ENCODE results near the gene LGI2. TPM values are rescaled to one million over a fixed set of nuclear protein-coding genes. Genes with fewer than 3 reads are reported as not detected.
"Not testable (repeated sequence)": the region's sequence is repeated elsewhere in the genome, so short reads cannot be mapped to it uniquely, and the experiment has no call there.

The LGI2 gene
- 10 to 100 TPM in 2 of 10 donors, 1 to 10 TPM in 8; 3.0 to 14.2 (median 4.2) TPM for polyA plus RNA-seq (ENCODE audit: insufficient read length in 10 of 10)
- long read RNA-seq, donor 1, full-length matches to known transcripts, result 2 of 2 reads
- long read RNA-seq, donor 1, partial matches to known transcripts, result 0 of 2 reads
- long read RNA-seq, donor 1, other reads (novel, unspliced or antisense), result 0 of 2 reads
- long read RNA-seq, donor 2, full-length matches to known transcripts, result 3 of 3 reads
- long read RNA-seq, donor 2, partial matches to known transcripts, result 0 of 3 reads
- long read RNA-seq, donor 2, other reads (novel, unspliced or antisense), result 0 of 3 reads
- long read RNA-seq, donor 3, result 0 reads
- long read RNA-seq, donor 4, full-length matches to known transcripts, result 1 of 1 reads
- long read RNA-seq, donor 4, partial matches to known transcripts, result 0 of 1 reads
- long read RNA-seq, donor 4, other reads (novel, unspliced or antisense), result 0 of 1 reads
- long read RNA-seq, donor 5, full-length matches to known transcripts, result 6 of 6 reads
- long read RNA-seq, donor 5, partial matches to known transcripts, result 0 of 6 reads
- long read RNA-seq, donor 5, other reads (novel, unspliced or antisense), result 0 of 6 reads
- long read RNA-seq, donor 6, full-length matches to known transcripts, result 1 of 1 reads
- long read RNA-seq, donor 6, partial matches to known transcripts, result 0 of 1 reads
- long read RNA-seq, donor 6, other reads (novel, unspliced or antisense), result 0 of 1 reads
- long read RNA-seq, donor 7, full-length matches to known transcripts, result 11 of 11 reads
- long read RNA-seq, donor 7, partial matches to known transcripts, result 0 of 11 reads
- long read RNA-seq, donor 7, other reads (novel, unspliced or antisense), result 0 of 11 reads
- long read RNA-seq, donor 8, full-length matches to known transcripts, result 1 of 1 reads
- long read RNA-seq, donor 8, partial matches to known transcripts, result 0 of 1 reads
- long read RNA-seq, donor 8, other reads (novel, unspliced or antisense), result 0 of 1 reads
- long read RNA-seq, donor 9, result 0 reads

- DNase-seq, result peak in 2 of 3 donors; percentile 24 to 60
Observed at GRCh38 chr4:25030277-25031076, at the start of gene LGI2. Gene LGI2, minus strand, starts transcription at chr4:25030946. Its CDS starts 253 bp downstream, at chr4:25030693.

DNA sequence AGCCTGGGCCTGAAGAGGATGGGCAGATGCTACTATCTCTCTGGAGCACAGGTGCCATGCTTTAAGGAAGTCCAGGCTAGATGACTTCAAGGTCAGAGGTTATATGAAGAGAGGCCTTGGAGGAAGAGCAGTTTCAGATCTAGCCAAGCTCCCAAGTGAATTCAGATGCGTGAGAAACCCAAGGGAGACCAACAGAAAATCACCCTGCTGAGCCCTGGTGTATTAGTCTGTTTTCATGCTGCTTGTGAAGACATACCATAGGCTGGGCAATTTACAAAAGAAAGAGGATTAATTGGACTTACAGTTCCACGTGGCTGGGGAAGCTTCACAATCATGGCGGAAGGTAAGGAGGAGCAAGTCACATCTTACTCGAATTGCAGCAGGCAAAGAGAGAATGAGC lies 47.8 kb upstream of the LGI2 start:
- no peak for DNase-seq

GRCh38 chr4:25076625-25077398 lies 46.1 kb upstream of the LGI2 start:
- peak in 1 of 3 donors; percentile 59 for DNase-seq

- no peak for DNase-seq
Observed at GRCh38 chr4:25075851-25076250, 45.1 kb upstream of the LGI2 start.

DNA sequence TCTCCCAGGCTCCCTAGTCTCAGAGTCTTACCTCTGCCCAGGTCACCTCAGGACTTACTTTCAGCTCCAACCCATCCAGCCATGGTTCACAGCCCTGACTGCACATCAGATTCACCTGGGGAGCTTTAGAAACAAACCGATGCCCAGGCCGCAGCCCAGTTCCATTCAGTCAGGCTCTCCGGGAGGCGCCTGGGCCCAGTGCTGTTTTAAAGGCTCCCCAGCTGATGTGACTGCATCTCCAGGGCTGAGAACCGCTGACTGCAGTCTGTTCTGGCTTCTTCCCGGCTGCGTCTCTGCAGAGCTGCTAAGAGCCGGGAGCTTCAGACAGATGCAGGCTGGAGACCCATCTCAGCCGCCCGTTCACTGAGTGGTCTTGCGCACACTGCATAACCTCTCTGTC lies 44.4 kb upstream of the LGI2 start:
- DNase-seq, result peak in 1 of 3 donors; percentile 14

DNA sequence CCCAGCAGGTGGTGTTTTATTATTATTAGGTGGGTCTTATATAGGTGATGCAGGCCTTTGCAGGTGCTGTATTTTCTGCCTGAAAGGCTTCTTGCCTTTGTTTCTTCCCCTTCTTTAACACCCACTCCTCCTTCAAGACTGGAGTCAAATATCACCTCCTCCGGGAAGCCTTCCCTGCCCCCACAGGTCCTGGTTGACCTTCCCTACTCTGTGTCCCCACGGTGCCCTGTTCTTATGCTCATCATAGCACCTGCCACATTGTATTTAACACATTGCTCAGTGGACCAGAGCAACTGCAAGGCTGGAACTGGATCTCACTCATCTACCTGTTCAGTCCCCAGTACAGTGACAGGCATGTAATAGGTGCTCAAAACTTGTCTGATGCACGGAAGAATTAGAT lies 39.8 kb upstream of the LGI2 start:
- no peak for DNase-seq

DNA sequence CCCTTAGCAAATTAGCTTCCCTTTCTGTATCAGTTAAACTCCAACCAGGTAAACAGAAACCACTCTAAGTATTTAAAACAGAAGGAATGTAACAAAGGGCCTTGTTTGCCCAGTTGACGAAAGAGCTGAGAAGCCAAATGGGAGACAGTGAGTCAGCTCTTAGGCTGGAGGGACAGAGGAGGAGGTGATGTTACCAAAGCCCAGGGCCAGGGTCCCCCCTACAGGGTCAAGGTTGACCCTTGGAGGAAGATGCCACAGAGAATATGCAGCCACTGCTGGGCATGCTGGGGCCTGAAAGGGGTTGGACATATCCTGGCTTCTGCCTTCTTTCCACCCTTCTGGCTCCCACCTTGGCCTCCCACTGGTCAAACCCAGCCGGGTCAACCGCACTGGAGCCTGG lies 38.3 kb upstream of the LGI2 start:
- DNase-seq, result no peak

DNA sequence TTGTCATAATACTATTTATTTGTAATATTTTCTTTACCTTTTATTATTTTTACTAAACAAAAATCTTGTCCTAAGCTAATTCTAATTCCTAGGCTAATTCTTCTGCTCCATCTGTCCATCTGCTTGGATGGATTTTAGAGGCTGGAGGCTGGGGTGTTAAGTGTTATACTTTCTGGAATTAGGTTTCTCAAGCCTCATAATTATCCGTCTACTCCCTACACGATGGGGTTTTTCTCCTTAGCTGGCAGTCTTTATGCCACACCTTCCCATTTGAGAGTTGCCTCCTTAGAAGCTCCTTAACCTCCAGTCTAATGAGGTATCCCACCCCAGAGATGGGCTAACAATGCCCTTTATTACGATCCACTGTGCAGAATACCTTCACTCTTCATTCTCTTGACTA lies 37.6 kb upstream of the LGI2 start:
- DNase-seq, result no peak

DNA sequence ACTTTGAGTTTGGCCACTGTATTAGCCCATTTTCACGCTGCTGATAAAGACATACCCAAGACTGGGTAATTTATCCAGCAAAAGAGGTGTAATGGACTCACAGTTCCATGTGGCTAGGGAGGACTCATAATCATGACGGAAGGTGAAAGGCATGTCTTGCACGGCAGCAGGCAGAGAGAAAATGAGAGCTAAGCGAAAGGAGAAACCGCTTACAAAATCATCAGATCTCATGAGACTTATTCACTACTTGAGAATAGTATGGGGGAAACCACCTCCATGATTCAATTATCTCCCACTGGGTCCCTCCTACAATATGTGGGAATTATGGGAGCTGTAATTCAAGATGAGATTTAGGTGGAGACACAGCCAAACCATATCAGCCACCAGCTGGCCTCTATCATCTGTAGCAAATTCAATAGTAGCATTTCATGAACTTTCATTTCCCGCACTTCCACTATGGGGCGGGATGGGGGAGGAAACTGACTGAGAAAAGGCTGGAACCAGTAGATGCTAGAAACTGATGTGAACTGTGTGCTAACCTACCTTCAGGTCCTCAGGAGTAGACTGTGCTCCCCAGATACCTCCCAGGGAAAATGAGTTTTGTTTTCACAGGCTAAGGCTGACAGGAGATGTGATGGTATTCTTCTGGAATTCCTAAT lies 35.3 kb upstream of the LGI2 start:
- DNase-seq, result no peak

- no peak for DNase-seq
Observed at GRCh38 chr4:25065431-25065858, 34.7 kb upstream of the LGI2 start.

DNA sequence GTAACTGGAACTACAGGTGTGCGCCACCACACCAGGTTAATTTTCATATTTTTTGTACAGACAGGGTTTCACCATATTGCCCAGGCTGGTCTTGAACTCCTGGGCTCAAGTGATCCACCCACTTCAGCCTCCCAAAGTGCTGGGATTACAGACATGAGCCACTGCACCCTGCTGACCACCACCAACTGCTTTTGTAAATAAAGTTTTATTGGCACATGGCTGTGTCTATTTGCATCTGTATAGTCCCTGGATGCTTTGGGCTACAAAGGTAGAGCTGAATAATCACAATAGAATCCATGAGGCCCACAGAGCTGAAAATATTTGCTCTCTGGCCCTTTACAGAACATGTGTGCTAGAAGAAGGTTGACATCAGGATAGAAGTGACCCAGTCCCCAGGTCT lies 33.7 kb upstream of the LGI2 start:
- DNase-seq, result not testable (repeated sequence)

DNA sequence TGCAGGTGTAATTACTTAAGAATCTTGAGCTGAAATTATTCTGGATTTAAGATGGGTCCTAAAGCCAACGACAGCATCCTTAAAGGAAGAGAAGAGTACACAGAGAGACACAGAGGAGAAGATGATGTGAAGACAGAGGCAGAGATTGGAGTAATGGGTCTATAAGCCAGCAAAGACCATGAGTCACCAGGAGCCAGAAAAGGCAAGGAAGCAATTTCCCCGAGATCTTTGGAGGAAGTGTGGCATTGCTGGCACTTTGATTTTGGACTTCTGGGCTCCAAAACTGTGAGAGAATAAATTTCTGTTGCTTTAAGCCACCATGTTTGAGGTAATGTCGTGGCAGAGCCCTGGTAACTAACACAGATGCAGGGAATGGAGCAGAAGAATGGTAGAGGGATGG lies 32.4 kb upstream of the LGI2 start:
- DNase-seq, result no peak

GRCh38 chr4:25062098-25062497 lies 31.4 kb upstream of the LGI2 start:
- no peak for DNase-seq

GRCh38 chr4:25061602-25062001 lies 30.9 kb upstream of the LGI2 start:
- no peak for DNase-seq

DNA sequence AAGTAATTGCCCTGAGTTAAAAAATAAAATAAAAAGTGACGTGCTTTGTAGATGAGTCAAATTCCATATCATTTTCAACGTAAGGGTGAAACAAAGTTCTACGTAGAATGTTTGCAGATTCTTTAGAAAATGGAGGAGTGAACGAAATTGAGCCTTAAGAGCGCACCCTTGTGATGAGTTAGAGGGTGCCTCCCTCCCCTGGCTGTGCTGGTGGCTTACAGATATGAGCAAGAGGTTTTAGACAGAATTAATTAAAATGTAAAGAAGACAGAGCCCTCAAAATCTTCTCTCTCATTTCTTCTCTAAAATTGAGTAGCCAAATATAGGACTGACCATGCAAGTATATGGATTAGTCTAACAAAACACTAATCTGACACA lies 30.2 kb upstream of the LGI2 start:
- peak in 1 of 3 donors; percentile 12 for DNase-seq

DNA sequence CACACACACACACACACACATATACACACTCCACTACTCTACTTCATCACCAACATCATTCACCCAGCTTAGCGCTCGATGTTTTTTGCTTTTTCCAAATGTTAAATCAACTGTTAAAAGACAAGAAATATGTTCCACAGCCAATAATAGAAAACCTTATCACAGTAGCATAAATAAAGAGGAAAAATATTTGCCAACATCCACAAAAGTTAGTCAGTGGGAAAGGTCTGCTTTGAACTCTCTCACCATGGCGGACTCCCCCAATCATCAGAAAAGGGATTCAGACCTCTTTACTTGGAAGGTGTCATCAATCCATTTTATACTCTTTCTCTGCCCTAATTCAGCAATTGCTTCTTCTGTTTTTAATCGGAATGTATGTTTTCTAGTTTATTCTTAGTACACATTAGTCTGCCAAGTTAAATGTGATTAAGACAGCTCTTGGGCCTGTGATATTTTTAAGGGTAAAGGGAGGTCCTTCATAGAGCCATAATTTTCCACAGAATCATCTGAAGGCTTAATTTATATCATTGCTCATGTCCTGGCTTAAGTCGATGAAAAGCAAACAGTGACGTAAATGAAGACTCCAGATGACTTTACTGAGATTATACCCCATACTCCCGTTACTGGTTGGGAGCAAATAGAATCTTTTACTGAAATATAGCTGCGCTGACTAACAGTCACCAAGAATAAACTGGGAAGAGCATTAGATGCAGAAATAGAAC lies 29.7 kb upstream of the LGI2 start:
- DNase-seq, result peak in 1 of 3 donors; percentile 40

GRCh38 chr4:25059791-25060190 lies 29.0 kb upstream of the LGI2 start:
- DNase-seq, result no peak

DNA sequence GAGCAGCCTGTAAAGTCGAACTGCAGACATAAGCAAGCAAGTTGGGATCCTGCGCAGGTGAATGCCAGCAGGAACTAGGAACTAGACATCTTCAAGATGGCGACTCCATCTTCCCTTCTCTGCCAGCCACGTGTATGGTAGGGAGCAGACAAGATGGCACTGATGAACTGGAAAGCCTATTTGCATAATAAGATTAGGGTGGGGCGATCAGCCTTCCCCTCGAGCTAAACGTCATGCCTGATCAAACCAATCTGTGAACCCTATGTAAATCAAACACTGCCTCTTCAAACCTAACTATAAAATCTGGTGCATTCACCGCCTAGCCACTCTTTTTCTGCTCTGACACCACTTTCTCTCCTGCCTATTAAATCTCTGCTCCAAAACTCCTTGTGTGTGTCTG lies 28.1 kb upstream of the LGI2 start:
- no peak for DNase-seq

DNA sequence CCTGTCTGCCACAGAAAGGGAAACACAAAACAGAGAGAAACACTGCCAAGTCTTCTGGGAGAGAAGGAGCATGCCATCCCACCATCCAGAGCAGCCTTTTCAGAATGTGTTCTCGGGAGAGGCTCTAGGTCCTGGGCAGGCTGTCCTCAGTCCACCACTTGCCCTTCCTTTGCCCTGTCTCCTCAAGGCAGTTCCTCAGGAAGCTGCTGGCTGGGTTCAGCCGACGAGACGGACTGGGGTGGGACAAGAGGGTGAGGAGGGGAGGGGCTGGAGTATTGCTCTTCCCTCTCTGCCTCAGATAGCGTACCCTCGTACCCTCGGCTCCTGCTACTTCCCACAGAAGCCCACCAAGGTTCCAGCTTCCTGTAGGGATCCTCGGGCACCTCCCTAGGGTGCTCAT lies 26.6 kb upstream of the LGI2 start:
- DNase-seq, result no peak

- not testable (repeated sequence) for DNase-seq
Observed at GRCh38 chr4:25052037-25052436, 21.3 kb upstream of the LGI2 start.

Measured in muscle of back (tissue), 13 donors.